Inflammatory macrophage treated with lipopolysaccharide for 1 hour (primary cell): Measurements from ENCODE around the gene PLEKHO1.
"Not testable (repeated sequence)": the region's sequence is repeated elsewhere in the genome, so short reads cannot be mapped to it uniquely, and the experiment has no call there.

Experiments used
- DNase-seq, 2 donors: peaks; one replicate each; pipeline ENCODE4 v3.0.0-alpha.2; 2020 to 2022

The PLEKHO1 gene, protein sequence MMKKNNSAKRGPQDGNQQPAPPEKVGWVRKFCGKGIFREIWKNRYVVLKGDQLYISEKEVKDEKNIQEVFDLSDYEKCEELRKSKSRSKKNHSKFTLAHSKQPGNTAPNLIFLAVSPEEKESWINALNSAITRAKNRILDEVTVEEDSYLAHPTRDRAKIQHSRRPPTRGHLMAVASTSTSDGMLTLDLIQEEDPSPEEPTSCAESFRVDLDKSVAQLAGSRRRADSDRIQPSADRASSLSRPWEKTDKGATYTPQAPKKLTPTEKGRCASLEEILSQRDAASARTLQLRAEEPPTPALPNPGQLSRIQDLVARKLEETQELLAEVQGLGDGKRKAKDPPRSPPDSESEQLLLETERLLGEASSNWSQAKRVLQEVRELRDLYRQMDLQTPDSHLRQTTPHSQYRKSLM

DNA sequence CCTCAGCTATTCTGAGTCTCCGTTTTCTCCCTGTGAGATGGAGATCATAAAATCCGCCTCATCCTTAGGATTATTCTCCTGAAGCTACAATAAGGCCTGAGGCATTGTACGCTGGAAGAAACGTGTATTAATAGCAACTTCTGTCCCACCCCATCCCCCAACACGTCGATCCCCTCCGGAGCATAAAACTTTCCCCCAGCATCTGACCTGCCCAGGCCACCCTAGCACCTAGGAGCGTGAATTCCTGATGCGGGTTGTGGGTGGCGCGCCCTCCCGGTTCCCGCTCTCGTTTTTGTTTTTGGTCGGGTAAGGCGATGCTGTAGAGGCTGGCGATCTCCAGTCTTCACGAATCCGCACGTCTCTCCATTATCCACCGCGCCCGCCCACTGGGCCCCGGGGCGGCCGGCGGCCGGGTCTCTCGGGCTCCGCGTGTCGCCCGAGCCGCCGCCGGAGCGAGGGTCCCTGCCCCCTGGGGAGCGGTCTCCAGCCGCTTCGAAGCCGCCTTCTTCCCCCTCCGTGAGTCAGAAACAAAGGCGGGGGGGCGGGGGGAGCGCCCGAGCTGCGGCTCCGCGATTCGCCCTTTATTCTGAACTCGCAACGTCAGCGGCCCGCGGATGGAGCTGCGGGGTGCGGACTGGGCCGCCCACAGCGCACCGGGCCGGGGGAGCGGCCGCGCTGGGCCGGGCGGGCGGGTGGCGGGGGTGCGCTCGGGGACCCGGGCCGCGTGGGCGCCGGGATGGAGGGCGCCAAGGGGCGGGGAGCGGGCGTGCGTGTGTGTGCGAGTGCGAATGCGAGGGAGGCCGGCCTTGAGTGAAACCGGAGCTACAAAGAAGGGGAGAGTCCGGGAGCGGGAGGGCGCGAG lies at the start of gene PLEKHO1:
Gene PLEKHO1, plus strand, starts transcription at position 646 of the 862 bp plus-strand sequence. CDS start 342 bp downstream, outside the sequence.
- DNase-seq, result peak; percentile 71 to 83

DNA sequence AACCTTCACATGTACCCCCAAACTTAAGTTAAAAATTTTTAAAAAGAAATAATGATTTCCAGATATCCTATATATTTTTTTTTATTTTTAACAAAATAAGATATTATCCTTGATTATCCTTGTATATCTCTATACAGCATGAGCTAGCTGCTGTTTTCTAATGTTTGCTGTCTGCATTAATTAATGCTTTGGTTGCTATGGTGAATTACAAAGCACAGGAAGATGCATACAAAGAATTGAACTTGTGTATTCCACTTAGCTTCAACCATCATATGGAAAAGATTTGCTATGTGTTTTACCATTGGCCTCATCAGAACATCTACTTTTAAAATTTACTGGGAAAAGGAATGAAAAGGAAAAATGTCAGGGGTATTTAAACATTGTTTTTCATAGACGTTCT lies 46.7 kb upstream of the PLEKHO1 start:
- no peak for DNase-seq

DNA sequence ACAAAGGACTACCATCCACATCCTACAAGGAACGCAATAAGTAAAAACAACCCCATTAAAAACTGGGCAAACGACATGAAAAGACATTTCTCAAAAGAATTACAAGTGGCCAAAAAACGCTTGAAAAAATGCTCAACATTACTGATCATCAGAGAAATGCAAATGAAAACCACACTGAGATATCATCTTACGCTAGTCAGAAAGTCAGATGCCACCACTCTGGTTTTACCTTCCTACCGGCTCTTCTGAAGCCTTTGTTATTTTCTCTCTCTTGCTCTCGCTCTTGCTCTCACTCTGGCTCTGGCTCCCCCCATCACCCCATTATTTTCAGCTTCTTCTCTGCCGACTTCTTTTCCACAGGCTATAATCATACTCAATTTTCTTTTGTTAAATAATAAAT lies 43.4 kb upstream of the PLEKHO1 start:
- no peak for DNase-seq

DNA sequence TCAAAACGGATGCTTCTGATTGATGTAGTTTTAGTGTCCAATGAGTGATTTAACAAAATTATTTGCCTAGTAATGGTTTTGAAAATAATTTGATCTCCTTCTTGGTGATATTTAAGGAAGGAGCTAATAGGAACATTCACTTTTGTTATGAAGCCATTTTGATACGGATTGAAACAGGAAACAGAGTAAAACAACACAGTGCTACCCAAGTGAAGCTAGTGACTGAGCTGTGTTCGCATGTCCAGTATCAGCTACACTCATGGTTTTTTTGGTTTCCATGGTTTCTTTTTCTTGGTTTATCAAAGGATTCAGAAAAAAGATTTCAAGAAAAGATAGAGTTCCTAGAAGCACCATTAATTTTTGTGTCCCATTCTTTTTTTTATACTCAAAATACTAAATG lies 40.1 kb upstream of the PLEKHO1 start:
- DNase-seq, result peak in 1 of 2 donors; percentile 22

DNA sequence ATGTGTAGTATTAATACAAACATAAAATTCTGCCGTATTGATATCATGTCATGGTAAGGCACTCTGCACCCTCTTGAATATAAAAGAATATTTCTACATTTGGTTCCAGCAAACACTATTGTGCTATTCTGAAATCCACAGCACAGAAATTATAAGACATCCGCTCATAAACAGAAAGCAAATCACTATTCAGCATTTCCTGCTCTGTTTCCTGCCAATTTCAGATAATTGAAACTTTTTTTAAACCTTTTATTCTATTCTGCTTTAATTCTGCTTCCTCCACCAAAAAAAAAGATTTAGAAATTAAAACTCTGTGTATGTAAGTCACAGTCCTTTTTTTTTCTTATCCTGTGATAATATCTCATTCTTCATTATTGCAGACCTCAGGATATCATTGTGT lies 39.6 kb upstream of the PLEKHO1 start:
- no peak for DNase-seq

DNA sequence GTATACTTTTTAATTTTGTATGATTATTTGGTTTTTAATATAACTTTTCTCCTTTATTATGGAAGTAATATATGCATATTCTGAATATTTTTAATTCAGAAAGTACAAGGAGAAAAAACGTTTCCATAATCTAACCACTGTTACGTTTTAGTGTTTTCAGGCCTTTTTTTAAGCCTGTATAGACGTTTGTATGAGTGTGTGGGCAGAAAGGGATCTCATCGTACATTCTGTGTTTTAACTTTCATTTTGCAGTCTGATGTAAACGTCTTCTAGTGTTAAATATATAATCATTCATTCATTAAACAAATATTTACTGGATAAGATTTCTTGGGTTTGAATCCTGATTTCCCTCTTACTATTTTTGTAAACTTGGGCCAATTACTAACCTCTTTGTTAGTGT lies 38.0 kb upstream of the PLEKHO1 start:
- DNase-seq, result no peak

DNA sequence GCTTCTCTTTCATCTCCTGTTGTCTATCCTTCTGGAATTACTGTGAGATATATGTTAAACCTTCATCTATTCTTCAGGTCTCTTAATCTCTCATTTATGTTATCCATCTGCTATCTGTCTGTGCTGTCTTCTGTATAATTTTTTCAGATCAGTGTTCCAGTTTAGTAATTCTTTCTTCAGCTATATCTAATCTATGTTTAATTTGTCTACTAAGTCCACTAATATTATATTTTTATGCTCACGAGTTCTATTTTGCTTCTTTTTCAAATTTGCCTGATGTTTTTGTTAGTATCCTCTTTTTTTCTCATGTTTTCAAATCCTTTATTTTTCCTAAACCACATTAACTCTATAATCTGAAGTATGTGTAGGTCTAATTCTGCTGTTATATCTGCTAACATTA lies 34.6 kb upstream of the PLEKHO1 start:
- DNase-seq, result no peak

DNA sequence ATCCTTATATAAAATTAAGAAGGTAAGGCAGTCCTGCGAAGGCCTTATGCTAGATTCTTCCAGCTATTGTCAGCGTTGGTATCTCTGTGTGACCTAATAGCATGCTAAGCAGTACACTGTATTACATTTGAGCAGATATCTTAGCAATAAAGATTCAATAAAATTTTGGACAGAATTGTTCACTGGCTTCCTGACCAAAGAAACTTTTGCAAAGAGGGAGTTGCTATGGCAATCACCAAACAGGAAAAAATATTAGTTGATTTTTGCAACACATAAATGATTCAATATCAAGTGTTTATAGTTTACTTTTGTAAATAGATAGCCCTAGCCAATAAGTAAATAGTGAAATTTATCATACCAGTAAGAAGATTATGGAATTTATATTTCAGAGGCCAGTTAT lies 31.0 kb upstream of the PLEKHO1 start:
- peak; percentile 9 to 26 for DNase-seq

DNA sequence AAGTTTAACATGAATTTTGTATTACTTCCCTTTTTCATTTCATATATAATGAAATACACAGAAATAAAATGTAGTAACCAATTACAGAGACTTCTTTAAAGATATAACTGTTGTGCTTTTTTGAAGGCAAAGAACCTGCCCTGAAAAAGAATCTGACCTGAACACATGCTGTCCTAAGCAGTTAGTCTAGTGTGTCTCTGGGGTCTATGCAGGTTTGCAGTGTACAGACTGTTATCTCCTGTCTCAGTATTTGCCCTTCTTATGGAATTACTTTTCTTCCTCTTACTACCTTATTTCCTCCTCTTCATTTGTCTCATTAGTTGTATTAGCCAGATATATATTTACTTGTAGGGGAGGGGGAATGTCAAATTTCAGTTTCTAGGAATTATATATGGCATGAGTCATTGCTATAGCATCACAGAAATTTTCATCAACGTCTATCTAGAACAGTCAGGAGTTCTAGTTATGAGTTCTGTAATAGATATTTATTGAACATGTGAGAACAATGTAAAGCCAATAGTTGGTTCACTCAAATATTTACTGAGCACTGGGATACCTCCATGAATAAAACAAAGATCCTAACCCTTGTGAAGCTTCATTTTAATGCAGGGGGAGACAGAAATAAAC lies 28.4 kb upstream of the PLEKHO1 start:
- DNase-seq, result no peak

DNA sequence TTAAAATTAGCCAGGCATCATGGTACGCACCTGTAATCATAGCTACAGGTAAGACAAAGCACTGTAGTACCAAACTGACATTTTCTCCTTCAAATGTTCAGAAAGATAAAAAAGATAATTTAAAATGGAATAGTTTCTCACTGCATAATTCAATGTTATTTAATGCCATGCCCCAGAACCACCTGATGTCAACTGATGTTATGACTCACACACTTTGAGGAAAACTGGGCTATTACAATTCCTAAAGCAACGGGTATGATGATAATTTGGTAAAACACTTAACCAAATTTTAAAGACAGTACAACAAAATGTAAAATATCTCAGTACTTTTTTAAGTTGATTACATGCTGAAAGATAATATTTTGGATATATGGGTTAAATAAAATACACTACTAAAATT lies 22.9 kb upstream of the PLEKHO1 start:
- DNase-seq, result no peak

DNA sequence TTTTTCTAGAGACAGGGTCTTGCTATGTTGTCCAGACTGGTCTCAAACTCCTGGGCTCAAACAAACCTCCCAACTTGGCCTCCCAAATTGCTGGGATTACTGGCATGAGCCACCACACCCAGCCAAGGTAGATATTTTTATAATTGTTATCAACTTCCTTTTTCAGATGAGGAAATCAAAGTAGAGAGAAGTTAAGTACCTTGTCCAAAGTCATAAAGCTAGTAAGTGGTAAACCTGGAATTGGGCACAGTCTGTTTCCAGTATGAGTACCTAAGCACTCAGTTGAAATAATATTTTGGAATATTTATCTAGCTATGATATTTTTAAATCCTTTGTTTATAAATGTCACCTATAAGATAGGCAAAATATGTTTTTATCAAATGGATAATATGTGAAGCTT lies 22.3 kb upstream of the PLEKHO1 start:
- DNase-seq, result no peak

DNA sequence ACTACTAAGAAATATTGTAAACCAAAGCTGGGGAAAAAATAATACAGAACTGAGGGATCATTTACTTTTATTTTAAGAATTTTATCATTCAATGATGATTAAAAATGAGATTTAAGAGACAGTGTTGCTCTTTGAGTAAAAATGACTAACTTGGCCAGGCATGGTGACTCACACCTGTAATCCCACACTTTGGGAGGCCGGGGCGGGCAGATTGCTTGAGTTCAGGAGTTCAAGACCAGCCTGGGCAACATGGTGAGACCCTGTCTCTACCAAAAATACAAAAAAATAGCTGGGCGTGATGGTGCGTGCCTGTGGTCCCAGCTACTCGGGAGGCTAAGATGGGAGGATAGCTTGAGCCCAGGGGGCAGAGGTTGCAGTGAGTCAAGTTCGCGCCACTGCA lies 21.8 kb upstream of the PLEKHO1 start:
- no peak for DNase-seq

DNA sequence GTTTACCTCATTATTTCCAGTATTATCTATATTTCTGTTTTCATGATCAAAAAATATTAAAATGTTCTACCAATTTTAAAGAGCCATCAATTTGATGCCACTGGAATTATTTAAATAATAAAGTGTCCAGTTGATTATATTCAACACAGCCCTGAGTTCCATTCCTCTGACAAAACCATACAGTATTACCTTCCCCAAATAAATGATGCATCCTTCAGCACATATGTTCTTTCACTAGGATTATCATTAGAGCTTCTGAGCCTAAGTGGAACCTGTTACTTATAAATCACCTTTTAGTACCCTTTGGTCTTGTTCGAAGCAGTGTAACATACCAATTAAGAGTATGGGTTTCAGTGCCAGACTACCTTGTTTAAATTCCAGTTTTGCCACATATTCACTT lies 17.3 kb upstream of the PLEKHO1 start:
- no peak for DNase-seq

DNA sequence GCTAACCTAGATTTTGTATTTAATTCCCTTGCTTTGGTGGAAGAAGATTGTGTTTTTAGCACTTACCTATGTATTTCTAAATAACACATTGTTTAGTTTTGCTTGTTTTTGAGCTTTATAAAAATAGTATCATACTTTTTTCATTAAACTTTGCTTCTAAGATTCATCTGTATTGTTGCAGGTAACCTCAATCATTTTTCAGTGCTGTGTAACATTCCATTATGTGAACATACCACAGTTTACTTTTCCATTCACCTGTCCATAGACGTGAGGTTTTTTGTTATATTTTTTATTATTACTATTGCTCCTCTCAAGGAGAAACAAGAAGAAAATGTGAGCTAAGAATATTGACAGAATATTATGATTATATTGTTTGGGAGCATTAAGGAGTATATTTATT lies 15.2 kb upstream of the PLEKHO1 start:
- DNase-seq, result no peak

DNA sequence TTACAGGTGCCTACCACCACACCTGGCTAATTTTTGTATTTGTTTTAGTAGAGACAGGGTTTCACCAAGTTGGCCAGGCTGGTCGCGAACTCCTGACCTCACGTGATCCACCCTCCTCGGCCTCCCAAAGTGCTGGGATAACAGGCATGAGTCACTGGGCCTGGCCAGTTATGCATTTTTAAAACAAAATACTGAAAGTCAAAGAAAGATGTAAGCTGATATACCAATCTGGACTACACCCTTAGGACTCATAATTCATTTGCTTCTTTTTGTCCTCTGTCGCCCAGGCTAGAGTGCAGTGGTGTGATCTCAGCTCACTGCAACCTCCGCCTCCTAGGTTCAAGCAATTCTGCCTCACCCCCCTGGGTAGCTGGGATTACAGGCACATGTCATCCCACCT lies 14.3 kb upstream of the PLEKHO1 start:
- DNase-seq, result not testable (repeated sequence)

DNA sequence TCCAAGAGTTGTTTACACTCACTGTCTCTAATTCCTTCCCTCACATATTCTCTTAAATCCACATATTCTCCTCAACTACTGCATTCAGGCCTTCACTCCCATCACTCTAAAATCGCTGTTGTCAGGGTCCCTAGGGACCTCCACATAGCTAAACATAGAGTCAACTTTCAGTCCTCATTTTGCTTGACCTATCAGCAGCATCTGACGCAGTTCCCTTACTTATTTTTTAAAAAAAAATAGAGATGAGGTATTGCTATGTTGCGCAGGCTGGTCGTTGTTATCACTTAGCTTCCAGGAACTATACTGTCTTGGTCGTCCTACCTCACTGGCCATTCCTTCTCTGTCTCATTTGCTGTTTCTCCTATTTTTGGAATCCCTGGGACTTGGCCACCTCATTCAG lies 11.7 kb upstream of the PLEKHO1 start:
- DNase-seq, result no peak

DNA sequence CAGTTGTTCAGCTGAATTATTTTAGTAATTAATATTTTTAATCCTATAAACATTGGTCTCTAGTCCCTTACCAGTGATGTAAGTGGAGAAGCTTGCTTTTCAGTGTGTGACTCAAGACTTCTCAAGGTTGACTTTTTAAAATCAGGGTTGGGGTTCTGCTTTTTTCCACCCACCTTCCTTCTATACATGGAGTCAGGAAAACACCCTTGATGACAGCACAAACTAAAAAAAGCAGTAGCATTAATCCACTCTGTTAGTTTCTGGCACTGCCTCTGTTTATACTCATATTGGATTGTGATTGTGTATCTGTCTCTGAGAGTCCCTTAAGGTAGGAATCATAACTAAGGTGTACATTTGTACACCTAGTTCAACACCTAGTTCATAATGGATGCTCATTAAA lies 8.3 kb upstream of the PLEKHO1 start:
- DNase-seq, result peak; percentile 87 to 92

DNA sequence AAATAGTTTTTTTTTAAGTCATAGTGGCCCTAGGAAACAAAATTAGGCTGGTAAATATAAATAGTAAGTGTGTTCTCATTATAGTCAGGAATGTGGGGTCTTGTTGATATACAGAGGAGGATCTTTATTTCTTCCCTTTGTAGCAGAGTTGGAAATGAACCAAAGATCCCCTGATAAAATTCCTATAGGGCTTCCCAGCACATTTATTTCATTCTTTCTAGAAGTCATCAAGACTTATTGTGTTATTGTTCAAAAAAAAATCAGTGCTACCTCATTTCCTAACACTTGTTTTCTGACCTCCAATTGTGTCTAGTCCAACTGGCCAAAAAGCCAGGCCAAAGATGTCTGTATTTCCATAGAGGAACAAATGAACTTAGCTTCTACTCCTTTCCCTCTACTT lies 7.6 kb upstream of the PLEKHO1 start:
- no peak for DNase-seq

DNA sequence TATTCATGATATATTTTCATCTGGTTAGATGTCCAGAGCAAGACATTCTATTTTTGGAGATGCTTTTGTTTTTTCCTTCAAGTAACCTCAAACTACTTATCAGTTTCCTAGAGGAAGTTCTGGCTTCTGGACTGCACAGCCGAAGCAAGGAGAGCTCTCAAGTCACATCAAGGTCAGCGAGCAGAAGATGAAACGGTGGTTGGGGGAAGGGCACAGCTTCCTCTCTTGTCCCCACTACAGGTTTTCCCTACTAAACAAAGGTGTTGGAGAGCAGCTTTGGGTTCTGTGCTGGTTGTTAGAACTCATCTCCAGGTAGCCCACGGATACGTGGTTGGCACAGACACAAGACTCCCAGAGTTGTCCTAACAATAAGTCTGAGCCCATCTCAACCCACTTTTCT lies 5.1 kb upstream of the PLEKHO1 start:
- DNase-seq, result no peak

DNA sequence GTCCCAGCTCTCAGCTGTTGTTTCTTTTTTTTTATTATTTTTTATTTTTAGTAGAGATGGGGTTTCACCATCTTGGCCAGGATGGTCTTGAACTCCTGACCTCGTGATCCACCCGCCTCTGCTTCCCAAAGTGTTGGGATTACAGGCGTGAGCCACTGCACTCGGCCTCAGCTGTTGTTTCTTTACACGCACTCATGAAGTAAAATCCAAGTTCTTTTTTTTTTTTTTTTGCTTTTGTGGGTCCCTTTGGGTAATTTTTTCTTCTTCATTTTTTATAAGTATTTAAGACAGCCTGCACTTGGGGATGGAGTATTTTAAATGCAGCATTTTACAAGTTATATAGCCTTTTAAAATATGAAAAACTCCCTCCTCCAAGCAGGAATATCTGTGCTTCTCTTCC lies 3.7 kb upstream of the PLEKHO1 start:
- not testable (repeated sequence) for DNase-seq

DNA sequence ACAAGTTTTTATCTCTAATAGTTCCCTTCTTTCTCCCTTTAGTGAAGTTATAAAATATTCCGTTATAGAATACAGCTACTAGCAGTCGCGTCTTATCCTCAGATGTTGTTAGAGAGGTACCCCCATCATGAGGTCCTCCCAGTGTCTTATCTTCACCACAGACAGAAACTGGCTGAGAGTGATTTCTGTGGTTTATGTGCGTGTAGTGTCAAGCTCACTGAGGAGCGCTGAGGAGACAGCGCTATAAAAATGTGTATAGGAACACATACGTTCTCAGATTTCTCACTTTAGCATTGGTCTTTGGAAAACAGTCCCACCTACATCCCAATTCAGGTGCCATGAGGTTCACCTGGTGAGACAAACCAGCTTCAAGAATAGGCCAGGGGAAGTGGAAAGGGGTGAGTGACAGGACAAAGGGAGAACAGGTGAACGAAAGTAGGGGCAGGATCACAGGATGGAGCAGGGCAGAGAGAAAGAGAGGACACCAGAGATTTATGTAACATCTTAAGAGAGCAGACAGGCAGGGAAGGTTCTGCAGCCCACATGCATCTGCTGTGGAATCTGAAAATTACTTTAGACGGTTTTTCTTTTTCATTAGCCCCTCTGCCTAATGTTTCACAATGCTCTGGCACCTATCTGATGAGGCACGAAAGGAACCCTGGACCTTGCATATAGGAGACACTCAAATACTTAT lies 2.7 kb upstream of the PLEKHO1 start:
- DNase-seq, result no peak

DNA sequence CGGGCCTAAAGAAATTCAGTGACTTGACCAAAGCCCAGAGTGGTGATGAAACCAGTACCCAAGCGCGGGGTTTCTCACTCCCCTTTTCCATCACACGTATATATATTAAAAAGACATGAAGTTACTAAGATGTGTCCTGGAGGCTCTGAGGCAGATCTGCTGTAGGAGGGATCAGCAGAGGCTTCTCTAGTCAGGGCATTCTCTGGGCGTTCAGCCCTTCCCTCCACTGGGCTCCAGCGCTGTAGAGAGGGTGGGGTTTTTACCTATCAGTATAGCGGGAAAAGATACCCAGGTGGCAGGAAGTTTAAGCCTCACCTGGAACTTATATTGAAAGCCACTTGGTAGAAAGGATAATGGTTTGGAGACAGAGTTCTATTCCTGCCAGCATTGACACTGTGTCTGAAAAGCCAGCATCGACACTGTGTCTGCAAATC lies 862 bp upstream of the PLEKHO1 start:
- DNase-seq, result no peak
